Right ventricle myocardium inferior (tissue), 1 donor: ENCODE data around the gene TDRD5. TPM values are rescaled to one million over a fixed set of nuclear protein-coding genes. Genes with fewer than 3 reads are reported as not detected.

ENCODE experiments used
- ATAC-seq: fragments of 200-7000 bp; cut with Tn5 transposase; one replicate; pipeline ENCODE4 v1.9.1; 2020; ENCODE audit warnings: mild to moderate bottlenecking, moderate library complexity
- DNase-seq: peaks from one replicate; pipeline ENCODE4 v3.0.0; 2021; ENCODE audit errors: missing footprints
- intact Hi-C: fragments of 100-400 bp; cut with DNase I; formaldehyde crosslinking; loops from one replicate; pipeline ENCODE4 v1.11.0; 2022
- long read RNA-seq: library from polyadenylated mRNA; unstranded; transcript quantifications from one replicate; pipeline ENCODE4 v2.0.0, GENCODE V29; 2021
- total RNA-seq: library from RNA; stranded (reverse); fragmentation: NEBNext Ultra II Directional; extraction: Animal tissue kit (Norgen Biotek cat#: 25700); gene quantifications from one replicate; pipeline ENCODE4 v1.2.1, GENCODE V29; 2021
- donor health status: DM: no; HTN: yes; CAD: no; lungs with severe emphysema.

TDRD5 gene
- not detected for total RNA-seq
- long read RNA-seq, result 0 reads

- ATAC-seq (peak; percentile 31), DNase-seq (no peak)
- intact Hi-C loops, result no loop called here
Observed at GRCh38 chr1:179591592-179592580, at the start of gene TDRD5. Gene TDRD5 (plus strand): TSS chr1:179591832. CDS start chr1:179592616, 784 bp downstream.

- intact Hi-C loops, result no loop called here
- no peak for DNase-seq
Observed at GRCh38 chr1:179545321-179545720, 46.3 kb upstream of the TDRD5 start.

GRCh38 chr1:179547021-179547535 is 44.6 kb upstream of the TDRD5 start:
- no peak for ATAC-seq
- DNase-seq, result no peak
- intact Hi-C loops, result no loop called here

More at GRCh38 chr1:179545321-179545720, 46.3 kb upstream of the TDRD5 start:
- ATAC-seq, result no peak

- intact Hi-C loops, result no loop called here
- DNase-seq (no peak), ATAC-seq (no peak)
Observed at GRCh38 chr1:179548666-179549367, 42.8 kb upstream of the TDRD5 start.

GRCh38 chr1:179549368-179549700 is 42.3 kb upstream of the TDRD5 start:
- DNase-seq, result no peak
- ATAC-seq, result no peak
- intact Hi-C loops, result no loop called here

GRCh38 chr1:179550746-179551682 is 40.6 kb upstream of the TDRD5 start:
- intact Hi-C loops, result no loop called here
- ATAC-seq, result peak; percentile 52
- no peak for DNase-seq

GRCh38 chr1:179554427-179554826 is 37.2 kb upstream of the TDRD5 start:
- ATAC-seq (no peak), DNase-seq (no peak)
- intact Hi-C loops, result no loop called here

GRCh38 chr1:179558078-179558477 is 33.6 kb upstream of the TDRD5 start:
- DNase-seq (no peak), ATAC-seq (no peak)
- intact Hi-C loops, result no loop called here

GRCh38 chr1:179575497-179576314 is 15.9 kb upstream of the TDRD5 start, which contains the start of gene NPHS2:
Gene NPHS2 (minus strand): TSS chr1:179575948. CDS start chr1:179575864, 84 bp downstream.
- DNase-seq, result no peak
- ATAC-seq, result no peak
- intact Hi-C loops, result no loop called here

- ATAC-seq (no peak), DNase-seq (no peak)
- intact Hi-C loops, result no loop called here
Observed at GRCh38 chr1:179576509-179576908, 15.1 kb upstream of the TDRD5 start.

GRCh38 chr1:179583771-179584320 is 7.8 kb upstream of the TDRD5 start:
- intact Hi-C loops, result no loop called here
- no peak for ATAC-seq

GRCh38 chr1:179586107-179586823 is 5.4 kb upstream of the TDRD5 start:
- DNase-seq (peak; percentile 78), ATAC-seq (peak; percentile 86)
- intact Hi-C loops, result no loop called here

More at GRCh38 chr1:179583771-179584320, 7.8 kb upstream of the TDRD5 start:
- no peak for DNase-seq

GRCh38 chr1:179587336-179587735 is 4.3 kb upstream of the TDRD5 start:
- DNase-seq (no peak), ATAC-seq (no peak)
- intact Hi-C loops, result no loop called here

- ATAC-seq (no peak), DNase-seq (no peak)
- intact Hi-C loops, result no loop called here
Observed at GRCh38 chr1:179588425-179589024, 3.1 kb upstream of the TDRD5 start.

- DNase-seq, result no peak
- no peak for ATAC-seq
- intact Hi-C loops, result no loop called here
Observed at GRCh38 chr1:179589509-179589908, 2.1 kb upstream of the TDRD5 start.

- ATAC-seq (no peak), DNase-seq (no peak)
- intact Hi-C loops, result no loop called here
Observed at GRCh38 chr1:179590671-179591070, 961 bp upstream of the TDRD5 start.

- intact Hi-C loops, result no loop called here
- ATAC-seq (peak; percentile 13), DNase-seq (no peak)
Observed at GRCh38 chr1:179591253-179591591, 410 bp upstream of the TDRD5 start.
